ENCODE data around the gene SOS2.

Gene SOS2

GRCh38 chr14:50231475-50232275 lies at the start of gene SOS2:
TSS of gene SOS2 (minus strand) at chr14:50231578. CDS start at chr14:50231283, 295 bp downstream.
- peak; percentile 42 for DNase-seq (ENCODE audit: low read depth)

DNA sequence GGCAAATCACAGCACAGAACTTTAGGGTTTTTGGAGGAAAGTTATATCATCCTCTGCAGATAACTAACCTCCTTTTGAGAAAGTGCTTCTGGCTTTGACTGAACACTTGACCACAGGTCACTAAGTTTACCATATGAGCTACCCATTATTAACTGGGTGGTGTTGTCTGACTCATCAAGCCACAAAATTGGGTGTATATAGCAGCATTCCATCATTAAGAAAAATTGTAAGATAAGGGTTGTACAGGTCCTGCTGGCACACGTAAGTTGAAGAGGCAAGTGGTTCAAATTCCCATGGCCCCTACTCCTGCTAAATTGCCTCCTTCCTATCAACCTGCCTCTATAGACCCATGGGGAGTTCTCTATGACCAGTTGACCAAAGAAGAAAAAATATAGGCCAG lies 41.1 kb upstream of the SOS2 start:
- DNase-seq (ENCODE audit: low read depth) = no peak

DNA sequence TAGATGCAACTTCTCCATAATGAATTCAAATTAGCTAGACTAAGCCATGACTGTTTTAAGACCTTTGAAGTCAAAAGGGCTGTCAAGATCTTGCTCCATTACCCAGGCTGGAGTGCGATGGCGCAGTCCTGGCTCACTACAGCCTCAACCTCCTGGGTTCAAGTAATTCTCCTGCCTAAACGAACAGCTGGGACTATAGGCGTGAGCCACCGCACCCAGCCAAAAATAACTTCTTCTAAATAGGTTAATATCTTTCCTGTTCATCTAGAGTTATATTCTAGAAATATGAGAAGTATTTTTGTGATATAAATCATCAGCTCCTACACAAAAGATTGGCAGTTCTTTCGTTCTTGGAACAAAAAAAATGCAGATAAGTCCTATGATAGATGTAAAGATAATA lies 39.6 kb upstream of the SOS2 start:
- DNase-seq (ENCODE audit: low read depth) = no peak

DNA sequence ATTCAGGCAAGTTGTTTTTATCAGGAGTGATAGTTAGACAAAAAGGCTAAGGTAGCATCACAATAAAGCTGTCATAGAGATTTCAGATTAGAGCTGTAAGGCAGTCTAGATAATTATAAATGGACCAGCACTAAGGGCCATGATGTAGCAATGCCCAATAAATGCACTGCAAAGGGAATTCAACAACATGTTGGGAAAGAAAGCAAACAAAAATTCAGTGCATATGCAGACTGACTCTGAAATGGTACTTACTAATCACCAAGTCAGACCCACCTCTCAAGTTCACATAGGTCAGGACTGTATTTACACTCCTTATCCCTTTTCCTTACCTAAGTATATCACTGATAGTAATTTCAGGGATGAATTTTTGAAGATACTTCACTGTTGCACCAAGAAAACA lies 33.7 kb upstream of the SOS2 start:
- no peak for DNase-seq (ENCODE audit: low read depth)

- no peak for DNase-seq (ENCODE audit: low read depth)
These were observed 31.9 kb upstream of the SOS2 start for GRCh38 chr14:50263321-50263720.

GRCh38 chr14:50262865-50263264 lies 31.5 kb upstream of the SOS2 start:
- no peak for DNase-seq (ENCODE audit: low read depth)

GRCh38 chr14:50260511-50260910 lies 29.1 kb upstream of the SOS2 start:
- no peak for DNase-seq (ENCODE audit: low read depth)

GRCh38 chr14:50260072-50260471 lies 28.7 kb upstream of the SOS2 start:
- no peak for DNase-seq (ENCODE audit: low read depth)

GRCh38 chr14:50257732-50258131 lies 26.4 kb upstream of the SOS2 start:
- no peak for DNase-seq (ENCODE audit: low read depth)

GRCh38 chr14:50254248-50254647 lies 22.9 kb upstream of the SOS2 start:
- no peak for DNase-seq (ENCODE audit: low read depth)

- DNase-seq (ENCODE audit: low read depth) = no peak
These were observed 17.9 kb upstream of the SOS2 start for GRCh38 chr14:50249136-50249775.

DNA sequence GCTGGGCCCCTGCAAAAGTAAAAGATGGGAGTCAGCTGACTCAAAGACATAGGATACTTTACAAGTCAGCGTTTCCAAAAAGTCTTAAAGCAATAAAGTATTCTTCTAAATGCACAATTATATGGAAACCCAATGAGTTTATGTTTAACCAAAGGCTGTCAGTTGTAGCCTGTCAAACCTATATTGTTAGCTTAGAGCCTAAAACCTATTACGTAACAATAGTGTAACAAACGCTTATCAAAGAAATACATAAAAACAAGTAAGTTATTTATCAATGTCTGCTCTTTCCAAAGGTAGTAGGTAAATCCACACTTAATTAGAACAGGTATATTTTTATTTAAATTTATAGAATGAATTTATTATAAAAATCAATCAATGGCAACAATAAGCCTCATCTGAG lies 15.9 kb upstream of the SOS2 start:
- DNase-seq (ENCODE audit: low read depth) = no peak

GRCh38 chr14:50242566-50243310 lies 11.4 kb upstream of the SOS2 start:
- no peak for DNase-seq (ENCODE audit: low read depth)

GRCh38 chr14:50242096-50242495 lies 10.7 kb upstream of the SOS2 start:
- no peak for DNase-seq (ENCODE audit: low read depth)

GRCh38 chr14:50237427-50237826 lies 6.0 kb upstream of the SOS2 start:
- no peak for DNase-seq (ENCODE audit: low read depth)

- DNase-seq (ENCODE audit: low read depth) = no peak
These were observed 2.5 kb upstream of the SOS2 start for GRCh38 chr14:50233951-50234250.

- DNase-seq (ENCODE audit: low read depth) = no peak
These were observed 2.0 kb upstream of the SOS2 start for GRCh38 chr14:50233166-50233950.

DNA sequence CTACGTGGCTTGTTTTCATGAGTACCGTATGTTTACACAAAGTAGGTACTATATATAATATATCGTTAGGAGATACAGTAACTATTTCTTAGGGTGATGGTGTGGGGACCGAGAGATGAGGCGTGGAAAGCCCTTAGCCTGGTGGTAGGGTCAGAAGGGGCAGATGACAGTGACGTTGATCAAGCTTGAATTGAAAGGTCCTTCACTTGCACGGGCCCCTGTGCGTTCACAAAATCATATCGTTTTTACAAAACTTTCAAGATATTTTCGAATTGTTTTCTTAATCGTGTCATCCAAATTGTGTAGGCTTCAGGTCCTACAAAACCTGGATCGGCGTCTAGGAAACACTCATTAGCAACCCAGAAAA lies 881 bp upstream of the SOS2 start:
- DNase-seq (ENCODE audit: low read depth) = no peak

DNA sequence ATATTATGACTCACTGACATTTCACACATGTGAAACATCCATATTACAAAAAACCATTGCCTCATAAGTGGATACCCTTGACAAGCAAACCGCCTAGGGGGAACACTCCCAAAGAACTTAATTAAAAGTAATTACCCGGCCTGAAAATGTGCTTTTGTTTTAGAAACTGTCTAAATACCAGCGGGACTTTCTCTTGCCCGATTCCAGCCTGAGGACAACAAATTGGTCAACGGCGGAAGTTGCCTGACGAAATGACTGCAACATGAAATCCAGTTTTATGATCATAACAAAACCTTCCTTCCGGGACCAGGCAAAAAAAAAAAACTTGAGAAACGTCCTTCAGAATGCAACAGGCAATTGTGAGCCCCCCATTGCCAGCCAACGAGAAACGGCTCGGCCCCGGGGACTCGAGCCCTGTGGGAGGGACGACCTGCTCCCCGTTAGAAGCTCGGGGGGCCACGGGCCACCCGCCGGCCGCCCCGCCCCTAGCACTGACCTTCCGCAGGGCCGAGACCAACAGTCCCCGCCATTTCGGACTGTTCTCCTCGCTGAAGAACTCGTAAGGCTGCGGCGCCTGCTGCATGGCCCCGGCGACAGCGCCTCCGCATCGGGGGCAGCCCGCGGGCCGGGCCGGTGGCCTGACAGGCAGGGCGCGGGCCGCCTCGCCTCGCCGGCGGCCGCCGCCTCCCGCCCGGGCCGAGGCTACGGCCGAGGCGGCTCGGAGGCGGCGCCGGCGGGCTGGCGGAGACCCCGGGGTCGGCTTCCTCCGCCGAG lies 490 bp downstream of the SOS2 start:
- peak; percentile 39 for DNase-seq (ENCODE audit: low read depth)

GRCh38 chr14:50230401-50230700 lies 1.0 kb downstream of the SOS2 start:
- no peak for DNase-seq (ENCODE audit: low read depth)

GRCh38 chr14:50229681-50230080 lies 1.7 kb downstream of the SOS2 start:
- DNase-seq (ENCODE audit: low read depth) = no peak

DNA sequence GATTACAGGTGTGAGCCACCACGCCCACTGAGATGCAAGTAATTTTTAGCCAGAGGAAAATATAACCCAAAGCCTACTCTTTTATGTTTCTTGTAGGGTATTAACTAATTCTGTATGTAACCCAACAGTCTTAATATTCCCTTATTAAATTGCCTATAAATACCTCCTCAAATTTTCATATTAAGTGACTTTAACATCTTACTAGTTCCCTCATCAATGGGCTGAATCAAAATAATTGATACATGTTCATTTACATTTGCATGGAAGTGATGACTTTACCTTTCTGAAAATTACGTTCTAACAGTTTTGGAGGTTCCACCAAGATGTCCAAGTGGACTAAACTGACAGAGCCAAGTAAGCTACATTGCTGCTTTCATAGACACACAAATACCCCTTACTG lies 3.1 kb downstream of the SOS2 start:
- DNase-seq (ENCODE audit: low read depth) = no peak

Measured in HS-5 (cell line).